D721Med (cell line): ENCODE measurements around the gene NFIA.

Source experiments
- DNase-seq: peaks from one replicate; pipeline ENCODE4 v3.0.0; 2011; ENCODE audit warnings: low spot score; ENCODE audit not compliant: insufficient read length
- FAIRE-seq: peaks from 2 replicates; lab custom pipeline; 2011; peaks lifted over from hg19 to GRCh38; lab: Jason Lieb, UNC
- TF ChIP-seq, protein P1 (sequence below): IDR thresholded peaks from 2 replicates; pipeline ENCODE4 v1.5.1; 2012; ENCODE audit warnings: mild to moderate bottlenecking, control low read depth; ENCODE audit not compliant: insufficient read depth; ENCODE audit errors: missing control alignments

NFIA gene

GRCh38 chr1:61388566-61388965 is 306.2 kb downstream of the NFIA start:
- no peak for DNase-seq
- TF ChIP-seq, protein P1, sequence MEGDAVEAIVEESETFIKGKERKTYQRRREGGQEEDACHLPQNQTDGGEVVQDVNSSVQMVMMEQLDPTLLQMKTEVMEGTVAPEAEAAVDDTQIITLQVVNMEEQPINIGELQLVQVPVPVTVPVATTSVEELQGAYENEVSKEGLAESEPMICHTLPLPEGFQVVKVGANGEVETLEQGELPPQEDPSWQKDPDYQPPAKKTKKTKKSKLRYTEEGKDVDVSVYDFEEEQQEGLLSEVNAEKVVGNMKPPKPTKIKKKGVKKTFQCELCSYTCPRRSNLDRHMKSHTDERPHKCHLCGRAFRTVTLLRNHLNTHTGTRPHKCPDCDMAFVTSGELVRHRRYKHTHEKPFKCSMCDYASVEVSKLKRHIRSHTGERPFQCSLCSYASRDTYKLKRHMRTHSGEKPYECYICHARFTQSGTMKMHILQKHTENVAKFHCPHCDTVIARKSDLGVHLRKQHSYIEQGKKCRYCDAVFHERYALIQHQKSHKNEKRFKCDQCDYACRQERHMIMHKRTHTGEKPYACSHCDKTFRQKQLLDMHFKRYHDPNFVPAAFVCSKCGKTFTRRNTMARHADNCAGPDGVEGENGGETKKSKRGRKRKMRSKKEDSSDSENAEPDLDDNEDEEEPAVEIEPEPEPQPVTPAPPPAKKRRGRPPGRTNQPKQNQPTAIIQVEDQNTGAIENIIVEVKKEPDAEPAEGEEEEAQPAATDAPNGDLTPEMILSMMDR: no peak
- FAIRE-seq: no peak

GRCh38 chr1:61389194-61389925 is 307.0 kb downstream of the NFIA start:
- DNase-seq (no peak), FAIRE-seq (no peak)
- TF ChIP-seq, protein P1: no peak

DNA sequence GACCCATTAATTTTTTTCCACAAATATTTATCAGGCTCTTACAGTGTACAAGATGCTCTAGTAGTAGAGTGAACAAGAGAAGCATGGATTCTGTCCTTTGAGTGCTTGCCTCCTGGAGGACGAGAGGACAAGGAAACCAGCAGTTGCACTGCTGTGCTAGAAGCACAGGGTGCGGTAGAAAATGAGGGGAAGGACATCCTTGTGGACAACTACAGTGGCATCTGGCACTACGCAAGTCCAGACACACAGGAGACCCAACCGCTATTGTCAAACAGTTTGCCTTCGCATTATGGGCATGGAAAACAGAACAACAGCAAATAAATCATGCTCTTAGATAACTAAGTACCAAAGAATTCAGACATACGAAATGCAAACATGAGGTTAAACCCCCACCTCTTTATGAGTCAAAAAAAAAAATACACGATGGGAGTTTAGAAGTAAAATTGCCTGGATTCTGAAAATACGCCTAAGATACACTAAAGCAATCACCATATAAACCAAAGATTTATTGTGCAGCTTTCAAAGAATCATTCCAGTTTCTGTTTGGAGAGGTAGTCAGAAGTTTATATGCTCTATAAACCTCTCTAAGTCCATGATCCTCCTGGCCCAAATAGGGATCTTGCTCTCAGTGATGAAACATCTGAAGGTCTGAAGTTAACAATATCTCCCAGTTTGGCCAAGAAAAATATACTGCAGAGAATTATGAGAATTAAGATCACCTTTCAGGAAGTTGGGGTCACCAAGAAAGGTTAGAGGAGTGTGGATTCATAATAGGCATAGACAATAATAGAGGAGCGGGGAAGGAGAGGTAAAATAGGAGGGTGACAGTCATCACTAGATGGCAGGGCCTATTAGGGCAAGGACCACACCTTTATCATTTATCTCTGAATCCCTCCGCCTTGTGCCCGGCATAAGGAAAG is 307.8 kb downstream of the NFIA start:
- FAIRE-seq (no peak), DNase-seq (no peak)
- TF ChIP-seq, protein P1: no peak

GRCh38 chr1:61391730-61392129 is 309.4 kb downstream of the NFIA start:
- TF ChIP-seq, protein P1: no peak
- FAIRE-seq: no peak
- no peak for DNase-seq

GRCh38 chr1:61392409-61393242 is 310.3 kb downstream of the NFIA start:
- TF ChIP-seq, protein P1: no peak
- no peak for FAIRE-seq
- DNase-seq: no peak

- FAIRE-seq (no peak), DNase-seq (no peak)
- TF ChIP-seq, protein P1: no peak
These were observed 311.2 kb downstream of the NFIA start for GRCh38 chr1:61393575-61393974.
